Measurements from ENCODE around the gene RFFL.

- no peak for TF ChIP-seq POLR2AphosphoS5 (IDR thresholded peaks at IDR 0.05)
- TF ChIP-seq, protein P1, sequence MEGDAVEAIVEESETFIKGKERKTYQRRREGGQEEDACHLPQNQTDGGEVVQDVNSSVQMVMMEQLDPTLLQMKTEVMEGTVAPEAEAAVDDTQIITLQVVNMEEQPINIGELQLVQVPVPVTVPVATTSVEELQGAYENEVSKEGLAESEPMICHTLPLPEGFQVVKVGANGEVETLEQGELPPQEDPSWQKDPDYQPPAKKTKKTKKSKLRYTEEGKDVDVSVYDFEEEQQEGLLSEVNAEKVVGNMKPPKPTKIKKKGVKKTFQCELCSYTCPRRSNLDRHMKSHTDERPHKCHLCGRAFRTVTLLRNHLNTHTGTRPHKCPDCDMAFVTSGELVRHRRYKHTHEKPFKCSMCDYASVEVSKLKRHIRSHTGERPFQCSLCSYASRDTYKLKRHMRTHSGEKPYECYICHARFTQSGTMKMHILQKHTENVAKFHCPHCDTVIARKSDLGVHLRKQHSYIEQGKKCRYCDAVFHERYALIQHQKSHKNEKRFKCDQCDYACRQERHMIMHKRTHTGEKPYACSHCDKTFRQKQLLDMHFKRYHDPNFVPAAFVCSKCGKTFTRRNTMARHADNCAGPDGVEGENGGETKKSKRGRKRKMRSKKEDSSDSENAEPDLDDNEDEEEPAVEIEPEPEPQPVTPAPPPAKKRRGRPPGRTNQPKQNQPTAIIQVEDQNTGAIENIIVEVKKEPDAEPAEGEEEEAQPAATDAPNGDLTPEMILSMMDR (IDR thresholded peaks at IDR 0.05) = no peak
Measured at GRCh38 chr17:35068249-35068648, 4.7 kb upstream of the RFFL start.

Measured in prostate gland (tissue), 2 donors.